Activated CD4-positive, alpha-beta T cell treated with anti-CD3 and anti-CD28 coated beads for 24 hours (primary cell): Measurements from ENCODE around the gene NKX2-3.

ENCODE experiments used
- DNase-seq, 2 donors: peaks; one replicate each; pipeline ENCODE4 v3.0.0-alpha.2; 2020; ENCODE audit warnings: low read depth in 2 of 2

NKX2-3 gene

DNA sequence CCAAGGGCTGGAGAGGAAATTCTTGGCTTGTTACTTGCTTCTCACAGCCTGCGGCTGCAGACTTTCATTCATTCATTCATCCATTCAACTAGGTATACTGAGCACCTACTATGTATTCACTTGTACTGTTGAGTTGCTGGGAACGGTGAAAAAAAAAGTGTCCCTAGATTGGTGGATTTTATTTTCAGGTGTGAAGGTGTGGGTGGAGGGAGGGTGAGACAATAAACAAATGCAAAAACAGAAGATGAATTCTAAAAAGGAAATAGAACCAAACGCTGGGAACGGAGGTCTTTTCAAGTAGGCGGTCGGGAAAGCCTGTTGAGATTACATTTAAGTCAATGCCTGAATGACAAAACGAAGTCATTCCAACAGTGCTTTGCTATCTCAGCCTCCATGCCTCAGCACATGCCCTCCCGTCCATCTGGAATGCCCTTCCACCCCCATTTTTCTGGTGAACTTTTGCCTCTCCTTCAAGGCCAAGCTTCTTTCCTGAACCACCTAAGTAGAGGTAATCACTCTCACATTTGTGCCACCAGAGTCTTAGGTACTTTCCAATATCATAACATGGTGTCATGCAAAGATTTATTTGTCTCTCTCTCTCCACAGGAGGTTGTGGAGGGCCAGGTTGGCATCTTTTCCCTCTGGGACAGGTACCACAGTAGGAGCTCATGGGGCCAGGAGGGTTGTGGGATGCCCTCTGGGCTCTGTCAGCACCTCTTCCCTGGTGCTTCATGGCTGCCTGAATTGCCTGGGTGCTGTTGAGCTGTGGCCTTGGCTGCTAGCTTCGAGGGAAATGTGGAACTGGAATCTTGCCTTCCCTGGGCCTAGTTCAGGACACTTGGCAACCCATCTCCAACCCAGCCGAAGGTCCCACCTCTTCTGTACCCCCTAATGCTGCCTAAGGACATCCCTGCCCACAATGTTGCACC is 5.5 kb downstream of the NKX2-3 start:
- no peak for DNase-seq

GRCh38 chr10:99539120-99539519 is 6.4 kb downstream of the NKX2-3 start:
- no peak for DNase-seq

GRCh38 chr10:99539820-99540219 is 7.1 kb downstream of the NKX2-3 start:
- DNase-seq = no peak

DNA sequence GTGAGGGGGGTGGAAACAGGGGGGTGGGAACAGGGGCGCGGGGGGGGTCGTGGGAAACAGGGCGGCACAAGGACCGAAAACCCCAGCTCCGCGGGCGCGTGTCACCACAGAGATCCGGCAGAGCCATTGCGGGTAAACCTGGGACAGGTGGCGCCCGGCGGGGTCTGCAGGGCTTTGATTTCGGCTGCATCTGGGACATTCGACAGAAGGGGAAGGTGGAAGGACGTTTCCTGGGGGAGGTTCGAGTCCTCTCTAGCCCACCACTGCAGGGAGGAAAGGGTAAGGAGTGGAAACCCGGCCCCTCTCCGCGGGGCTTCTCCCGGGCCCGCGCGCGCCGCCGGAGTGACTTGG is 7.5 kb downstream of the NKX2-3 start:
- no peak for DNase-seq

DNA sequence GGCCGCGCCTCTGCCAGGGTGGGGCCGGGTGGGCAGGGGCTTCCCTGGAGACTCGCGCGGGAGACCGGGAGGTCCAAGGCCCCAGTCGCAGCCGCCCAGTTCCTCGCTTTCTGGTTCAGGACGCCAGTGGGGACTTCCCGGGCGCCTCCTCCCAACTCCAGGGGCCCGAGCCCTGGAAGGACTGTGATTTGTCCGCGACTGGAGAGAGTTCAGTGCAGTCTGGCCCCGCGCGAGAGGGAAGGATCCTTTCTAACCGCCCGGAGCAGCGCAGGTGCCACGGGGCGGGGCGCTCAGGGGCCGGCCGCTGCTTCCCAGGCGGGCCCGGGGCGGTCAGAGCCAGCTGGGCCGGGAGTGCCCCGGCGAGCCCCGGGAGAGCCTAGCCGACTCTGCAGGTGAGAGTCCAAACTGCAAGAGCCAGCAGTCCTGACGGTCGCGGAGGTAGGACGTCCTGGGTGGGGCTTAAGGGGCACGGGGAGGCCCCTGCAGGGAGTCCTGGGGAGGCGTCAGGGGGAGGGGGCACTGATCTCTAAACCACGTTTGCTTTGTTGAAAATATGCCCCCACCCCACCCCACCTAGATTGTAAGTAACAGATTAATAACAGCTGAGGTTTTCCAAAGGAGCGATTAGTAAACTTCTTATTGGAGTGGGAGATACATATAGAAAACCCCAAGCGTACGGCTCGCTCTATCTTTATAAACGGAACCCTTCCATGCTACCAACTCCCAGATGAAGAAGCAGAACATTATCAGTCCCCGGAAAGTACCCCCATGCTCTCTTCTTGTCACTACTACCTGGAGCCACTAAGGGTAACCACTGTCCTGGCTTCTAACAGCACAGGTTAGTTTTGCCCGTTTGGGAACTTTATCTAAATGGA is 8.2 kb downstream of the NKX2-3 start:
- no peak for DNase-seq

GRCh38 chr10:99544322-99544721 is 11.6 kb downstream of the NKX2-3 start:
- no peak for DNase-seq

DNA sequence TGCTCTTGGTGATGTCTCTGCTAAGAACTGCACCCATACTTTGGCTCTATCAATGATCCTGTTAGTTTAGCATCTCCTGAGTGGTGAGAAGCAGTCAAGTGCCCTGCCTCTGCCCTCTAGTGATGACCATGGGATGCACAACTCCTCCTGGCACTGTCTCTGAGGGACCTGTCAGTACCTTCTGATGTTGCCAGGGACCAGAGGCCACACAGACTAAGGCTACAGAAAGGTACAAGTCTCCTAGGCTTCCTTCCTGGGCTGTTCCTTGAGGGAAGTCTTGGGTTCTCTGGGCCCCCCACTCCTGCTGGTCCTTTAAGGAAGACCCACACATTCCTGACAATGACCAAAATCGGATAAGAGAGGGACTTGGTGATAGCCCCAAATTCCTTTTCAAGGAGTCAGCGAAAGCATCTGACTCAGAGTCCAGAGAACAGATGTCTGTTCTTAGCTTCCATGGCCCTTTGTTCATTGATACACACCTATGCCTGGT is 15.3 kb downstream of the NKX2-3 start:
- no peak for DNase-seq

DNA sequence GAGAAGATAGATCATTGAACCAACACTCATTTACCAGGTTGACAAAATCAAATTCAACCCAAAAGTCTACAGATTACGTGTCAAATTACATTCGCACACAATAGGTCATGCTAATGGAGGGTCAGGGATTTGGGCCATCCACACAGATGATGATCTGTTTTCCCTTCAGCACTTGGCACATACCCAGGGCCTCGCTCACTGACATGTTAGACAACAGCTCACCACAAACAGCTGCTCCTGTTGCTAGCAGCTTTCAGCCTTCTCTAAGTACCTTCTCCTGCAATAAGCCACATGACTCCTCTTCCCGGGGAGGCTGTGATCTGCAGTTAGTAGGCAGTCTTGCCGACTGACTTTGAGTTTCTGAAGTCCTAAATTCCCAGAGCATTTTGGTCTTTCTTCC is 18.4 kb downstream of the NKX2-3 start:
- DNase-seq = no peak

GRCh38 chr10:99551616-99552015 is 18.9 kb downstream of the NKX2-3 start:
- DNase-seq = no peak

DNA sequence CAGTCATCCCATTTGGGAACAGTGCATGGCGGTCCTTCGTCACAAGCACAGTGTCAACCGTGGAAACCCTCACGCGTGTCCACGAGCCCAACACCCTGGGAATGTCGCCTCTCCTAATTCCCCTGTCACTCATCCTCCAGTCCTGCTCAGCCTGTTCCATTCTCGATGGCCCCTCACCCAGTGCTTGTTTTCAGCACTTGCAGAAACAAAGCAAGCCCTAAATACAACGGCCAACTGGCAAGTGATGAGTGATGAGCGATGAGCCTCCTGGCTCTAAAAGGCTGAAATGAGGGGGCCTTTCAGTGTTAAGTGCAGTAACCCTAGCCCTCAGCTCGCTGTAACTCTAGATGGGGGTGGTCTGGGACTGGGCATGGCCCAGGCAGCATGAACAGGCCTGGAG is 22.6 kb downstream of the NKX2-3 start:
- DNase-seq = no peak

- DNase-seq = no peak
Observed at GRCh38 chr10:99555825-99556523, 23.2 kb downstream of the NKX2-3 start.

GRCh38 chr10:99557044-99557443 is 24.3 kb downstream of the NKX2-3 start:
- no peak for DNase-seq

DNA sequence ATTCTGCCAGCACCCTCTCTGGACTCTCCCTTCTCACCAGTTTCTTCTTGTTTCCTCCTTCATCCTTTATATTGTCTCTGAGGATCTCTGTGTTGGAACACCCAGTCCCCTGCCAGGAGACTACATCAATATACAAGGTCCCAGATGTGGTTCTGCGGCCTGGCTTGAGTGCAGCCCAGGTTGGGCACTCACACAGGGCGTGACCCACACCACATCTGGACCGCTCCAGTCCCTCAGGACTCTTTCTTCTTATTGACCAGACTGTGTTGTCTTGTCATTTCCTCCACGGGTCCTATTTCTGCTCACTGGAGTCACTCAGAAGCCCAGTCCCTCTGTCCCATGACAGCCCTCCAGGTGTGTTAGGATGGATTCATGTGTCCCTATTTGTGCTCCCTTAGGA is 26.0 kb downstream of the NKX2-3 start:
- no peak for DNase-seq

- peak; percentile 32 to 34 for DNase-seq
Observed at GRCh38 chr10:99560277-99561126, 27.8 kb downstream of the NKX2-3 start.

DNA sequence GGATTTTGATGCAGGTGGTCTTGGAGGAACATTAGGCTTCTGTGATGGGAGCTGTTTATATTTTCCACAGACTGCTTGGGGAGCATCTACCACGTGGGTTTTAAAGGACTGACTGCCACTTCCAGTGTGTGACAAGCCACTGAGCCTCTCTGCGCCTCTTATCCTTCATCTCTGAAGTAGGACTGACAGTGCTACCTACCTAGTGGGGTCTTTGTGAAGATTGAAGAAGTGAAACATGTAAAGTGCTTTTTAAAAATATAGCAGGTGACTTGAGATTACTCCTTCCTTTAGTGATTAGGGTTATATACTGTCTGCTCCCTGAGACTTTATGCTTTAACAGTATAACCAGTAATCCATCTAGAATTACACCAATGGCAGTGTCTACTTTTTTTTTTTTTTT is 29.9 kb downstream of the NKX2-3 start:
- no peak for DNase-seq

DNA sequence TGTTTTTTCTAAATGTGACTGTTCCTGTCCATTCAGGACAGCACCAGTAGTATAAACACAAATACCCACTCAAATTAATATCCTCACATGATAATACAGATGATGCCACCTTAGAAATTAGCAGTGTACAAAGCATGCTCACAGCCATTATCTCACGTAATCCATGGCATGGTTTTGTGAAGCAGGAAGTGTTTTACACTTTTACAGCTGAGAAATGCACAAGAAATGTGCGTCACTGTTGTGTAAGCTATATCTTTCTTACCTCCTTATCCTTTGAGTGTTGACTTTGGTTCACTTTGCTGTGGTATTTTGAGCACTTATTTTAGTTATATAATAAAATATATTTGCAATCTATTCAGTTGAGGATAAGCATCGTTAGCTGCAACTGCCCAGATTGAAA is 31.6 kb downstream of the NKX2-3 start:
- no peak for DNase-seq

GRCh38 chr10:99565166-99565565 is 32.4 kb downstream of the NKX2-3 start:
- no peak for DNase-seq

GRCh38 chr10:99569253-99569939 is 36.7 kb downstream of the NKX2-3 start:
- DNase-seq = no peak

- DNase-seq = no peak
Observed at GRCh38 chr10:99569961-99570360, 37.2 kb downstream of the NKX2-3 start.

DNA sequence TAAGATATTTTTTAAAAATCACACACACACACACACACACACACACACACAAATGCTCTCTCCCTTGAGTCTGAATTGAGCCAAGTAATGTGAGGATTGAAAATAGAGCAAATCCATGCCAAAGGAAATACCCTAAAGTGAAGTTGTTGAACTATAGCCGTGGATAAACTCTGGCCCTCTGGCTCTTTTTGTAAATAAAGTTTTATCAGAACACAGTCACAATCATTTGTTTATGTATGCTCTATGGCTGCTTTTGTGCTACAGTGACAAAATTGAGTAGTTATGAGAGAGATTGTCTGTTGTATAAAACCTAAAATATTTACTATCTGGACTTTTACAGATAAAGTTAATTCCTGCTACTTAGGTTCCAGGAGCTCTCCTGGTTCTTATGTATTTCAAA is 39.1 kb downstream of the NKX2-3 start:
- no peak for DNase-seq

DNA sequence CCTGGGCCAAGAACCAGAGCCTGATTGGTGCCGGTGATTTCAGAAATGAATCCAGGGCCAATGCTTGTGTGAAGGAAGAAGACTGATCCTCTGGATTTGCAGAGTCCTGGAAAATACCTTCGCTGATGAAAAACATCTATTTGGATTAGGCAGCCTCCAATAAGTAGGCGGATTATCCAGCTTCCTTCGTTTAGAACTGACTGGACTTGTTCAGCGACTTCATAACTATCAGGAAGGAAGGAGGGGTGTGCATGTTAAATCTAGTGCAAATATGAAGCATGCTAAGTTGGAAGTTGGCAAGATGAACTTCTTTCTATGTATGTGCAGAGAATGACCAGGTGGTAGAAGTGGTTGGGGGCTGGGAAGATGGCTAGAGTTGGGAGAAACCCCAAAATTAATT is 41.0 kb downstream of the NKX2-3 start:
- DNase-seq = no peak
